BE2C (cell line): ENCODE data around the gene ARMH1.

Source experiments
- DNase-seq: peaks from one replicate; pipeline ENCODE4 v3.0.0-alpha.2; 2020
- H3K27me3 ChIP-seq: fragments of 250-450 bp; sonication (Bioruptor Pico); 2 replicates; pipeline ENCODE4 v1.5.1; 2020; ENCODE audit warnings: mild to moderate bottlenecking
- H3K36me3 ChIP-seq: fragments of 250-450 bp; sonication (Bioruptor Pico); 2 replicates; pipeline ENCODE4 v1.5.1; 2020; ENCODE audit warnings: mild to moderate bottlenecking
- H3K4me1 ChIP-seq: fragments of 250-450 bp; sonication (Bioruptor Pico); 2 replicates; pipeline ENCODE4 v1.5.1; 2020
- H3K4me3 ChIP-seq: 2 replicates; pipeline ENCODE4 v1.5.1; 2011; ENCODE audit warnings: low read depth, low read length
- H3K9me3 ChIP-seq: fragments of 250-450 bp; sonication (Bioruptor Pico); 2 replicates; pipeline ENCODE4 v1.5.1; 2020
- TF ChIP-seq, protein P1 (sequence below): IDR thresholded peaks from 2 replicates; pipeline ENCODE4 v1.5.1; 2012; ENCODE audit warnings: mild to moderate bottlenecking, low read depth, low read length

ARMH1 gene

DNA sequence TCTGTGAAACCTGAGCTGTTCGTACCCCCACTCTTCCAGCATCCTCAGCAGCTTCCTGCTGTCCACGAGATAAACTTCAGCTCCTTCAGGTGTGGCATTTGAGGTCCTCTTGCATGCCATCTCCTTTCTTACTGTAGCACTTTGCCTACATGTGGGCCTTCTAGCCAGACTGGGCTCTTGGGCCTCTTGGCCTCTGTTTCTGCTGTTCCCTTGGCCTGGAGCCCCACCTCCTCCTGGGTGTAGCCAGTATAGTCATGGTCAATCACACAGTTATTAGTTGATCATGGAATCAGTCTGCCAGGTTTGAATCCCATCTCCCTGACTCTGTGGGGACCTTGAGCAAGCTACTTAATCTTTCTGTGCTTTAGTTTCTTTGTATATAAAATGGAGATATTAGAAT lies 26.6 kb upstream of the ARMH1 start:
- no peak for DNase-seq
- H3K4me1 ChIP-seq: no peaks in the 10 kb centered on the region
- TF ChIP-seq, protein P1, sequence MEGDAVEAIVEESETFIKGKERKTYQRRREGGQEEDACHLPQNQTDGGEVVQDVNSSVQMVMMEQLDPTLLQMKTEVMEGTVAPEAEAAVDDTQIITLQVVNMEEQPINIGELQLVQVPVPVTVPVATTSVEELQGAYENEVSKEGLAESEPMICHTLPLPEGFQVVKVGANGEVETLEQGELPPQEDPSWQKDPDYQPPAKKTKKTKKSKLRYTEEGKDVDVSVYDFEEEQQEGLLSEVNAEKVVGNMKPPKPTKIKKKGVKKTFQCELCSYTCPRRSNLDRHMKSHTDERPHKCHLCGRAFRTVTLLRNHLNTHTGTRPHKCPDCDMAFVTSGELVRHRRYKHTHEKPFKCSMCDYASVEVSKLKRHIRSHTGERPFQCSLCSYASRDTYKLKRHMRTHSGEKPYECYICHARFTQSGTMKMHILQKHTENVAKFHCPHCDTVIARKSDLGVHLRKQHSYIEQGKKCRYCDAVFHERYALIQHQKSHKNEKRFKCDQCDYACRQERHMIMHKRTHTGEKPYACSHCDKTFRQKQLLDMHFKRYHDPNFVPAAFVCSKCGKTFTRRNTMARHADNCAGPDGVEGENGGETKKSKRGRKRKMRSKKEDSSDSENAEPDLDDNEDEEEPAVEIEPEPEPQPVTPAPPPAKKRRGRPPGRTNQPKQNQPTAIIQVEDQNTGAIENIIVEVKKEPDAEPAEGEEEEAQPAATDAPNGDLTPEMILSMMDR: no peak
- no peaks in the 10 kb centered on the region for H3K27me3 ChIP-seq
- H3K36me3 ChIP-seq: peaks cover 7% of the 10 kb centered on the region; the same call in 1 of the 2 replicates
- no peaks in the 10 kb centered on the region for H3K9me3 ChIP-seq
- no peak overlapping the region for H3K4me3 ChIP-seq

DNA sequence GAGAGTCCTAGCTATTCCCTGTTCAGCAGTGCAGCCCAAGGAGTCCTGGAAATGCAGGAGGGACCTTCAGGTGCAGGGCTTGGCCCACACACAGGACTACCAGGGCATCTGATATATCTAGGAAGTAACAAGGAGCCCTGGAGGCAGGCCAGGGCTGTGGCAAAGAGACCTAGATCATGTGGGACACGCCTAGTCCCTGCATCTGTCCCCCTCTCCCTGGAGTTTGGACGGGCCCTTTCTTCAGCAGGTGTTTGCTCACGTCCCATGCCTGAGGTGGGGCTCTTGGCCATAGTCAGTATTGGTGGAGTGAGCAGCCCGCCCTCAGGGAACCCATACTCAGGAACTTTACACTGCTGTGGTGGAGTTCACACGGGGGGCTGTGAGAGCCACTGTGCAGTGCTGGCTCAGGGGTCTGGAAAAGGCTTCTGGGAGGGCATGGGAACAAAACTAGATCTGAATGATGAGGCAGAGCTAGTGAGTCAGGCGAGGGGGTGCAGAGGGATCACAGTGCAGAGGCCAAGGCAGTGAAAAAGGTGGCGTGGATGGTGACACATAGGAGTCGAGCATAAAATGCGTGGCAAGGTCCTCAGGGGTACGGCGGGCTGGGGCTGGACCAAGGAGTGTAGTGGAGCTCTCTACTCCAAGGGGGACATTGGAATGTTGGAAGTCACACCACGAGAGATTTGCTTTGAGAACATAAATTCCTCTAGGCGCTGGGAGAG lies 25.8 kb upstream of the ARMH1 start:
- Histone ChIP-seq H3K4me3 (no peak overlapping the region), H3K9me3 (no peaks in the 10 kb centered on the region), H3K36me3 (peaks cover 7% of the 10 kb centered on the region; the same call in 1 of the 2 replicates), H3K4me1 (no peaks in the 10 kb centered on the region), H3K27me3 (no peaks in the 10 kb centered on the region)
- TF ChIP-seq, protein P1: no peak
- DNase-seq: no peak

- Histone ChIP-seq H3K4me1 (no peaks in the 10 kb centered on the region), H3K9me3 (no peaks in the 10 kb centered on the region), H3K27me3 (no peaks in the 10 kb centered on the region), H3K4me3 (no peak overlapping the region), H3K36me3 (peaks cover 6% of the 10 kb centered on the region; the same call in 1 of the 2 replicates)
- TF ChIP-seq, protein P1: no peak
- DNase-seq: no peak
Measured at GRCh38 chr1:44649788-44650158, 24.7 kb upstream of the ARMH1 start.

DNA sequence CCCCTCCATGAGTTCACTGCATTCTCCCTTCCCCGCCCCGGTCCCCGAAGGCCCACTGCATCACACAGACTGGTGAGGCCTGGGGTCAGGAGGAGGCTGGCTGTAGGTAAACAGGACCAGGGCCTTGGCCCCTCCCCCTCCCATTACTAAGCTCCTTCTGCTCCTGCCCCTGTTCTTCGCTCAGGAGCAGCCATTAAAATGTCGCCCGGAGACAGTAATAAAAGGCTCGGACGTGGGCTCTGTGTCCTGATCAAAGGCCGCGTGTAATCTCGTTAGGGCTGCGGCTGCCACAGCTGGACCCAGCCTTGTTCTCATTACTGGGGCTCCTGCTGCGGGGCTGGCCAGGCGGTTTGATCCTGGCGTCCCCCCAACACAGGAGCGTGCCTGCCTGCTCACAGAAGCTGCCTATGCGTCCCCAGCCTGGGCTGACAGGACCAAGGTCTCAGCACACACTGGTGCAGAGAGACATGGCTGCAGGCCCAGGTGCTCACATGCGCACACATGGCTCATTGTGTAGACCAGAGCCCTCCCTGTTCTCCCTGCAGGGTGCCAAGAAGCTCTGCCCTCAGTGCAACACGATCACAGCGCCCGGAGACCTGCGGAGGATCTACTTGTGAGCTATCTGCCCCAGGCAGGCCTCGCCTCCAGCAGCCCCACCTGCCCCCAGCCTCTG lies 24.2 kb upstream of the ARMH1 start:
- H3K27me3 ChIP-seq: no peaks in the 10 kb centered on the region
- H3K4me3 ChIP-seq: no peak overlapping the region
- H3K4me1 ChIP-seq: no peaks in the 10 kb centered on the region
- DNase-seq: no peak
- TF ChIP-seq, protein P1: no peak
- H3K36me3 ChIP-seq: peaks cover 3% of the 10 kb centered on the region; the same call in 1 of the 2 replicates
- H3K9me3 ChIP-seq: no peaks in the 10 kb centered on the region

DNA sequence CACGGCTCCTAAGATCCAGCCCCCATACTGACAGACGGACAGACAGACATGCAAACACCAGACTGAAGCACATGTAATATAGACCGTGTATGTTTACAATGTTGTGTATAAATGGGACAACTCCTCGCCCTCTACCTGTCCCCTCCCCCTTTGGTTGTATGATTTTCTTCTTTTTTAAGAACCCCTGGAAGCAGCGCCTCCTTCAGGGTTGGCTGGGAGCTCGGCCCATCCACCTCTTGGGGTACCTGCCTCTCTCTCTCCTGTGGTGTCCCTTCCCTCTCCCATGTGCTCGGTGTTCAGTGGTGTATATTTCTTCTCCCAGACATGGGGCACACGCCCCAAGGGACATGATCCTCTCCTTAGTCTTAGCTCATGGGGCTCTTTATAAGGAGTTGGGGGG lies 23.4 kb upstream of the ARMH1 start:
- H3K9me3 ChIP-seq: no peaks in the 10 kb centered on the region
- TF ChIP-seq, protein P1: no peak
- no peak for DNase-seq
- H3K27me3 ChIP-seq: no peaks in the 10 kb centered on the region
- no peak overlapping the region for H3K4me3 ChIP-seq
- peaks cover 3% of the 10 kb centered on the region; the same call in 1 of the 2 replicates for H3K36me3 ChIP-seq
- H3K4me1 ChIP-seq: no peaks in the 10 kb centered on the region
